Activated naive CD8-positive, alpha-beta T cell treated with anti-CD3 and anti-CD28 coated beads, Interleukin-2, amount 10 ng/mL, durations not matched to agents 7 days and 5 days (primary cell): Measurements from ENCODE around the gene SAMD4A. TPM values are rescaled to one million over a fixed set of nuclear protein-coding genes. Genes with fewer than 3 reads are reported as not detected.
A peak's percentile ranks its signal among the peaks of the same experiment; 100 is the strongest.

Experiments
- ATAC-seq: fragments of 150-1000 bp; cut with Tn5 transposase; one replicate; pipeline ENCODE4 v1.10.0; 2021; ENCODE audit warnings: low read depth, moderate library complexity
- POLR2A ChIA-PET: fragments of 350-600 bp; sonication (Branson Sonifier 250); formaldehyde crosslinking; loops from one replicate; lab custom pipeline; 2021; ENCODE audit warnings: antibody characterized with exemption; lab: Charles Lee
- DNase-seq: peaks from one replicate; pipeline ENCODE4 v3.0.0; 2021
- H3K27ac Mint-ChIP-seq: one replicate; pipeline ENCODE4 v1.8.0; 2022; ENCODE audit warnings: mild to moderate bottlenecking, mixed read lengths
- H3K27me3 Mint-ChIP-seq: one replicate; pipeline ENCODE4 v1.8.0; 2022; ENCODE audit warnings: mild to moderate bottlenecking, moderate library complexity, mixed read lengths
- H3K36me3 Mint-ChIP-seq: one replicate; pipeline ENCODE4 v1.8.0; 2021; ENCODE audit warnings: mild to moderate bottlenecking, mixed read lengths
- H3K4me1 Mint-ChIP-seq: one replicate; pipeline ENCODE4 v1.8.0; 2021; ENCODE audit warnings: mixed read lengths
- H3K4me3 Mint-ChIP-seq: one replicate; pipeline ENCODE4 v1.8.0; 2022; ENCODE audit warnings: mild to moderate bottlenecking, moderate library complexity, mixed read lengths
- H3K9me3 Mint-ChIP-seq: one replicate; pipeline ENCODE4 v1.8.0; 2021; ENCODE audit warnings: mixed read lengths
- total RNA-seq, 2 experiments: library from RNA; stranded (reverse); gene quantifications; one replicate each; pipeline ENCODE4 v1.2.3, GENCODE V29; 2021

Gene SAMD4A
- total RNA-seq, 2 experiments from 2014 or later = 2.6 to 2.7 TPM

GRCh38 chr14:54549862-54550261, 17.1 kb upstream of the SAMD4A start:
- no peak for ATAC-seq
- H3K36me3 Mint-ChIP-seq = no peaks in the 10 kb centered on the region
- no peak overlapping the region for H3K4me3 Mint-ChIP-seq
- no peak for DNase-seq
- POLR2A ChIA-PET = no interaction called here
- H3K4me1 Mint-ChIP-seq = no peaks in the 10 kb centered on the region
- H3K9me3 Mint-ChIP-seq = no peaks in the 10 kb centered on the region
- peaks cover 14% of the 10 kb centered on the region for H3K27me3 Mint-ChIP-seq
- H3K27ac Mint-ChIP-seq = no peak overlapping the region

- no peak for DNase-seq
- no peak for ATAC-seq
- Mint-ChIP-seq H3K36me3 (no peaks in the 10 kb centered on the region), H3K4me3 (no peak overlapping the region), H3K9me3 (no peaks in the 10 kb centered on the region), H3K27me3 (peaks cover 14% of the 10 kb centered on the region), H3K27ac (no peak overlapping the region), H3K4me1 (no peaks in the 10 kb centered on the region)
- POLR2A ChIA-PET = no interaction called here
Measured at GRCh38 chr14:54550514-54550913, 16.4 kb upstream of the SAMD4A start.

DNA sequence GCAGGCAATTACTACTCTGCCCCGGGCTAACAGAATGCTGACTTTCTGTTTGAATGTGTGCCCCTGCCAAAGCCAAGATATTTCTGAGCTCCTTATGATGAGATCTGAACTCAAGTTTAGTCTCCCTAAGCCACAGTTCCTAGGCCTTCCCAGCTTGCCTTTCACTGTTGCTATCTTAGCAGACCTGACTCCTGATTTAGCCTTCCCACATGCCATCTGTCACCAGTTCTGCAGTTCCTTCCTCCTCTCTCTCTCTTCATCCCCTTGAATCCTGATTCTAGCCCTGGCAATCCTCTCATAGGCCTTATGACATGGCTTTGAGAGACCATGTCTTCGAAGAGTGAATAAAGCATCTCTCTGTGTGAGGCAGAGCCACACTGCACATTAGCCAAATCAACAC, 12.5 kb upstream of the SAMD4A start:
- H3K36me3 Mint-ChIP-seq = no peaks in the 10 kb centered on the region
- no peak overlapping the region for H3K27ac Mint-ChIP-seq
- POLR2A ChIA-PET = no interaction called here
- H3K4me1 Mint-ChIP-seq = no peaks in the 10 kb centered on the region
- no peak overlapping the region for H3K4me3 Mint-ChIP-seq
- no peak for ATAC-seq
- peaks cover 20% of the 10 kb centered on the region for H3K27me3 Mint-ChIP-seq
- DNase-seq = no peak
- H3K9me3 Mint-ChIP-seq = no peaks in the 10 kb centered on the region

- Mint-ChIP-seq H3K27ac (no peak overlapping the region), H3K4me1 (no peaks in the 10 kb centered on the region), H3K27me3 (peaks cover 28% of the 10 kb centered on the region), H3K9me3 (no peaks in the 10 kb centered on the region), H3K36me3 (no peaks in the 10 kb centered on the region), H3K4me3 (no peak overlapping the region)
- POLR2A ChIA-PET = no interaction called here
- no peak for DNase-seq
- ATAC-seq = no peak
Measured at GRCh38 chr14:54555651-54556050, 11.3 kb upstream of the SAMD4A start.

DNA sequence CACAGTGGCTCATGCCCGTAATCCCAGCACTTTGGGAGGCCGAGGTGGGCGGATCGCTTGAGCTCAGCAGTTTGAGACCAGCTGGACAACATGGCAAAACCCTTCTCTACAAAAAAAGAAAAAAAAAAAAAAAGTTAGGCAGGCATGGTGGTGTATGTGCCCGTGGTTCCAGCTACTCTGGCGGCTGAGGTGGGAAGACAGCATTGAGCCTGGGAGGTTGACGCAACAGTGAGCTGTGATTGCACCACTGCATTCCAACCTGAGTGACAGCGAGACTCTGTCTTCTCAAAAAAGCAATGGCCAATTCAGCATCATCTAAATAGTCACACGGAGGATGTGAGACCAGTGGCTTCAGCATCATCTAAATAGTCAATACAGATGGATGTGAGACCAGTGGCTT, 10.4 kb upstream of the SAMD4A start:
- Mint-ChIP-seq H3K4me3 (no peak overlapping the region), H3K36me3 (no peaks in the 10 kb centered on the region), H3K9me3 (no peaks in the 10 kb centered on the region), H3K27ac (no peak overlapping the region), H3K4me1 (no peaks in the 10 kb centered on the region), H3K27me3 (peaks cover 37% of the 10 kb centered on the region)
- POLR2A ChIA-PET = no interaction called here
- DNase-seq (no peak), ATAC-seq (no peak)

DNA sequence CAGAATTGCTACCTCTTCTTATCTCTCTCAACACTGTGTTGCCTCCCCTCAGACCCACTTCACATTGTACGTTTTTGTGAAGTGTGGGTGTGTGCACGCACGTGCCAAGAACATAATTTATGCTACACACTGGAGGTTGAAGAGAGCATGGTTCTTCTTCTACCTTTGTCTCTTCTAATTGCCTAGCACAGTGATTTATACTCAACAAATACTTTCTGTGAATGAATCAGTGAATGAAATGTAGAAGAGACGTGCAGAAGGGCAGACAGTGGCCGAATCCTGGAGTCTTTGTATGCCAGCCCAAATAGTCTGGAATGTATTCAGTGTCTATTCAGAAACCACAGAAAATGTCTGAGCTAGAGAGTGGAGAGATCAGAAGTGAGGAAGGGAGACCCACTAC, 4.6 kb upstream of the SAMD4A start:
- POLR2A ChIA-PET = no interaction called here
- H3K36me3 Mint-ChIP-seq = no peaks in the 10 kb centered on the region
- H3K27me3 Mint-ChIP-seq = peaks cover 54% of the 10 kb centered on the region
- DNase-seq (no peak), ATAC-seq (no peak)
- H3K4me3 Mint-ChIP-seq = no peak overlapping the region
- H3K27ac Mint-ChIP-seq = no peak overlapping the region
- no peaks in the 10 kb centered on the region for H3K9me3 Mint-ChIP-seq
- peaks cover 7% of the 10 kb centered on the region for H3K4me1 Mint-ChIP-seq

DNA sequence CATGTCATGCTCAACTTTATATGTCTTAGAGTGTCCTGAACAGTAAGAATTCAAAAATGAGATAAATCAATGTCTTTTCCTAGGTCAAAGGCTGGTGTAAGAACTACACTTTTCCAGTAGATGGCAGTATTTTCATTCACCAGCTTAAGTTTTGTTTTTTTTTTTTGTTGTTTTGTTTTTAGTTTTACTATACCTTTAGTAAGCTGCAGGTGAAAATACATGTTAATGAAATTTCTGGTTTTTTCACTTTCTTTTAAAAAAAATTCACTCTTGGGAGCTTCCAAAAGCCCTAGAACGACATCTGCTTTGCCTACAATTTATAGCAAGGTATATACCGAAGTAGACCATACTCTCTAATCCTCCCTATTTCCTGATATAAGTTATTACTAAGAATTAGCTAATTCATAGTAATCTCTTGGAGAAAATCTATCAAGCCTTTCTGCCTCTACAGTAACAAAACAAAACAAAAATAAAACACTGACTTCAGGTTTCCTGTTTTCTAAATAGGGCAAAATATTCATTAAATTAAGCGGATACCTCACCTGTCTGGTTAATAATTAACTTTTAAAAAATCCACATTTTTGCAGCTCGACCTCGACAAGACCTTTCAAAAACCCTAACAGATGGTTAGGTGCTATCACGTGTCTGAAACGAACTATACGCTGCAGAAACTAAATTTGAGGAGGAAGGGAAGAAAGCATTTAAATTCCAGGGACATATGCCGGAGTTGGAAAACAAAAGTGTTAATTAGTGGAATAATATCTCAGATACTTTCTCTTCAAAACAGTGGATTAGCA, 2.7 kb upstream of the SAMD4A start:
- Mint-ChIP-seq H3K4me1 (peaks cover 11% of the 10 kb centered on the region), H3K9me3 (no peaks in the 10 kb centered on the region), H3K36me3 (no peaks in the 10 kb centered on the region), H3K4me3 (peak overlapping the region; percentile 87), H3K27ac (no peak overlapping the region), H3K27me3 (peaks cover 49% of the 10 kb centered on the region)
- POLR2A ChIA-PET = interaction anchor here (2.4 to 5.4 kb wide), 2 partner anchors 193 to 211 kb away, joined by 7 to 75 read pairs; no protein-coding TSS in a partner anchor
- DNase-seq (no peak), ATAC-seq (no peak)

DNA sequence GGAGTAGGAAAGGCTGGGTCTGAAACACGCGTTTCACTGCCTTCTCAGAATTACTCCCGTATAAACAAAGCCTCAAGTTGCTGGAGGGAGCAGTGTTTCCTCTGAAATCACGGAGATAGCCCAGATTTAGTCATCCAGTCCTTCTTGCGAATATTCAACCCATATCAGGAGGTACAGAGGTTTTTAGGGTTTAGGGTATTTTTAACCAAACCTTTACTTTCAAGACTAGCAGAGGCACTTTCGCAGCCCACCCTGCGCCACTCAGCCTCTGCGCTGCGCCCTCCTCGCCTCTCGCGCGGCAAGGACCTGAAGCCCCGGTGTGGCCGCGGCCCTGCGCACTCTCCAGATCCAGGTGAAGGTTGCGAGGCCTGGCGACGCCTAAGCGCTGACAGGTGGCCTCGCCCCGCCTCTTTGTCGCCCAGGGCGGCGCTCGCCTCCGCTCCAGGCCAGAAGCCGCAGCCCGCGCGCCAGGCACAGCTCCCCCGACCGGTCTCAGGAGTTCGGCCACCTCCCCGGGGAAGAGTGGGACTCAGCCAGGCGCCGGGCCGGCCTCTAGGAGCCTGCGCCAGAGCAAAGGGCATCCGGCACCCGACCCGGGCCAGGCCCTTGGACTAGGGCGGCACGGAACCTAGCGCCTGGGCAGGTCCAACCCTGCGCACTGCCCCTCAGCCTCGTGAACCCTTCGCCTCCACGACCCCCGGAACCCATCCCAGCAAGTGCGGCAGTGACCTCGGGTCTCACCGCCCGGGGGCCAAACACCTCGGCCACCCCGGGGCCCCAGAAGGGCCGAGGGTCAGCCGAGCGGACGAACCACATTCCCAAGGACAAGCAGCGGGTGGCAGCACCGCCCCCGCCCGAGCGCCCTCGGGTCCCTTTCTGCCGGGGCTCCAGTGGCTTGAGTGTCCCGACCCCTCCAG, 1.8 kb upstream of the SAMD4A start:
- Mint-ChIP-seq H3K36me3 (no peaks in the 10 kb centered on the region), H3K4me1 (peaks cover 11% of the 10 kb centered on the region), H3K27me3 (peaks cover 46% of the 10 kb centered on the region), H3K9me3 (no peaks in the 10 kb centered on the region), H3K4me3 (peak overlapping the region; percentile 87), H3K27ac (no peak overlapping the region)
- DNase-seq (peak; percentile 77), ATAC-seq (peak; percentile 40)
- POLR2A ChIA-PET = interaction anchor here (0.6 to 5.4 kb wide), 9 partner anchors 63 to 315 kb away, joined by 3 to 75 read pairs (median 7); partner anchors contain the start of gene GMFB

- H3K36me3 Mint-ChIP-seq = no peaks in the 10 kb centered on the region
- peak overlapping the region; percentile 87 for H3K4me3 Mint-ChIP-seq
- peak overlapping the region; percentile 67 for H3K27ac Mint-ChIP-seq
- H3K4me1 Mint-ChIP-seq = peaks cover 11% of the 10 kb centered on the region
- POLR2A ChIA-PET = interaction anchor here (0.6 to 5.4 kb wide), 11 partner anchors 56 to 314 kb away, joined by 3 to 75 read pairs (median 7); partner anchors contain the start of genes CGRRF1 and GMFB
- H3K27me3 Mint-ChIP-seq = peaks cover 39% of the 10 kb centered on the region
- DNase-seq (peak; percentile 83), ATAC-seq (peak; percentile 73)
- H3K9me3 Mint-ChIP-seq = no peaks in the 10 kb centered on the region
Measured at GRCh38 chr14:54565785-54566409, 1.0 kb upstream of the SAMD4A start.

GRCh38 chr14:54567224-54567638, 303 bp downstream of the SAMD4A start:
- Mint-ChIP-seq H3K27me3 (peaks cover 29% of the 10 kb centered on the region), H3K36me3 (peaks cover 3% of the 10 kb centered on the region), H3K9me3 (peaks cover 2% of the 10 kb centered on the region), H3K4me1 (peaks cover 11% of the 10 kb centered on the region), H3K27ac (peak overlapping the region; percentile 89), H3K4me3 (peak overlapping the region; percentile 98)
- ATAC-seq (no peak), DNase-seq (peak; percentile 70)
- POLR2A ChIA-PET = interaction anchor here (0.8 to 5.4 kb wide), 8 partner anchors 58 to 208 kb away, joined by 3 to 75 read pairs (median 8); partner anchors contain the start of genes CGRRF1 and GMFB

GRCh38 chr14:54567639-54568561, 972 bp downstream of the SAMD4A start:
- Mint-ChIP-seq H3K36me3 (peaks cover 7% of the 10 kb centered on the region), H3K4me3 (peak overlapping the region; percentile 98), H3K9me3 (peaks cover 5% of the 10 kb centered on the region), H3K27ac (peak overlapping the region; percentile 89), H3K27me3 (peaks cover 23% of the 10 kb centered on the region), H3K4me1 (peaks cover 11% of the 10 kb centered on the region)
- ATAC-seq (peak; percentile 21), DNase-seq (peak; percentile 65)
- POLR2A ChIA-PET = interaction anchor here (0.6 to 5.4 kb wide), 4 partner anchors 59 to 207 kb away, joined by 3 to 75 read pairs (median 4); no protein-coding TSS in a partner anchor
